Fibroblast of lung (primary cell): Measurements from ENCODE around the gene THOC2.
"Not testable (repeated sequence)": the region's sequence is repeated elsewhere in the genome, so short reads cannot be mapped to it uniquely, and the experiment has no call there.

Experiments
- CTCF ChIP-seq, 2 donors: IDR thresholded peaks in 1 of 2; conservative IDR thresholded peaks in 1 of 2; 1 replicate in 1 of 2; 2 replicates in 1 of 2; pipeline ENCODE4 v1.5.1; 2011 to 2012; ENCODE audit warnings: low read length in 2 of 2, control low read depth in 1 of 2, inconsistent platforms in 1 of 2, low read depth in 1 of 2, mild to moderate bottlenecking in 1 of 2
- EZH2 ChIP-seq: IDR thresholded peaks from 2 replicates; pipeline ENCODE4 v1.5.1; 2012; ENCODE audit warnings: low read length, control low read depth, mild to moderate bottlenecking; ENCODE audit errors: missing control alignments

- TF ChIP-seq CTCF (conservative IDR thresholded peaks at IDR 0.05 in 1 of 2, IDR thresholded peaks at IDR 0.05 in 1 of 2; ENCODE audit: low read depth in 1 of 2, low read length in 2 of 2); EZH2: not testable (repeated sequence)
Observed at GRCh38 chrX:123664467-123665167, 68.2 kb downstream of the THOC2 start.
